GM12873 (cell line): Measurements from ENCODE around the gene ACIN1.

ENCODE experiments used
- CTCF ChIP-seq: IDR thresholded peaks from 2 replicates; pipeline ENCODE4 v1.5.1; 2012; ENCODE audit warnings: low read depth, mild to moderate bottlenecking, moderate library complexity, low read length, control low read depth; ENCODE audit not compliant: insufficient read depth; ENCODE audit errors: missing control alignments

The ACIN1 gene

GRCh38 chr14:23121361-23121771 lies 26.4 kb upstream of the ACIN1 start:
- no peak for TF ChIP-seq CTCF

DNA sequence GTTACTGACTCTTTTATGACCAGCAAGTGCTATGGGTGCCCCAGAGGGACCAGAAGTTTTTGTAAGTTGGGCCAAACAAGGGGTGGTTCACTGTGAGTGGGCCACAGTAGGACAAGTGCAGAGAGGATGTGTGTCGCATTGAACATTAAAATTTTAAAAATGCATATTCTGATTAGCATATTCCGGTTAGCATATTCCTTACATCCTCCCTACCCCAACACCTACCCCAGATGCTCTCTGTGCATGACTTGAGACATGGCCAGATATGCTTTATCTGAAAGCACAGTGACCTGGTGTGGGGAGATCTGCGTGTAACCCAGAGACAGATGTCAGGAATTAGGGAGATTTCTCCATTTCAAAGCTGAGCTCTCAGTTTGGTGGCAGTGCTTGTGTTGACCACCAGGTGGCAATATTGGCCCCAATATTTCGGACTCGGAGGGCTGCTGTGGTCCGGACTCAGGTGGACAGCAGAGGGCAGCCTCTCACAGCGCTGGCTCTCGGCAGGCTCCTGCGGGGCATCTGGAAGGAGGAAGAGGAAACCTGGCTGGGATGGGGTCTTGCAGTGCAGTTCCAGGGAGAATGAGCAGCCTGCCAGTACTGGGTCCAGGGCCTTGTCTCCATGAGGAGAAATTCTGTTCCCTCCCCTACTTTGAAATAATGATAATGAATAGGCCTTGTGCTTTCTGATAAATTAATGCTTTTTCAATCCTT lies 25.8 kb upstream of the ACIN1 start:
- TF ChIP-seq CTCF: peak; percentile 99

DNA sequence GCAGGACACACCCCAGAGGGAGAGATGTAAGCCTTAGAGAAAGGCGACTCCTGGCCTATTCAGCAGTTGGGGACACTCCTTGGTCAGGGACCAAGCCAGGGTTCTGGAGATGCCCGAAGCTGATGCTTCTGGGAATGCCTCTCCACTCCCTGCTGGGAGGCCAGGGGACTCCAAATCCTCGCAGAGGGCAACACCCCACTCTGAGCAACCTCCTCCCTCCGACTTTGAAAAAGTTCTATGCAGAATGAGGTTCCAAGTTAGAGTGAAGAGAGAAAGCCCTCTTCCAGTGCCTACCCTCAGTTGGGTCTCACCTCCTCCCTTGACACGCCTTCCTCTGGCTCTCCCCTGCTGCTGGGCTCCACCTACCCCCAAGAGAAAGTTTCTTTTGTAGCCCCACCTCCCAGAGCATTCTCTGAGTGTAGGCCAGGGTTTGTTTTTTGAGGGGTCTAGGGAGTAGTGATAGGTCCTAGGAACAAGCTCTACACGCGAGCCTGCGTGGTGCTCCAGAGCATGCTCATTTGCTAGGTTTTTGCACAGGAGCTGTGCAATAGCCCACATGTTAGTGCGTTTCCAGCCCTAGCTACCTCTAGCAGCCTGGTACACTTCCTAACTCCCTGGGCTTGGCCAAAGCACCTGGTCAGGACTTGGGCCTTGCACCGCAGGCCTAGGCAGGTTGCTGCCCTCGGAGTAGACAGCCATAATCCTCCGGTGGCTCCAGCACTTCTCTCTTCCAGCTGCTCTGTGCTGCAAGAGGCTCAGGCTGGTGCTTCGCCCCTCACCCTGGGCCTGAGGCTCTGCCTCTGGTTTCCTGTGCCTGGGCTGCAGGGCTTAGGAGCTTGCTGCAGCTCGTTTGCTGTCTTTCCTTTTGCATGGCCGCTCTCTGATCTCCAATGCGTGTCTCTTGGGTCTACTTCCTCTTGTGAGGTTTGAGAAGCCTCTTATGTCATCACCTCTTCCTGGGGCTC lies 24.7 kb upstream of the ACIN1 start:
- no peak for TF ChIP-seq CTCF

- no peak for TF ChIP-seq CTCF
These were observed 23.8 kb upstream of the ACIN1 start, which contains the start of gene CEBPE for GRCh38 chr14:23118506-23119362. Gene CEBPE, minus strand, starts transcription at chr14:23119255. Its CDS starts 164 bp downstream, at chr14:23119091.

DNA sequence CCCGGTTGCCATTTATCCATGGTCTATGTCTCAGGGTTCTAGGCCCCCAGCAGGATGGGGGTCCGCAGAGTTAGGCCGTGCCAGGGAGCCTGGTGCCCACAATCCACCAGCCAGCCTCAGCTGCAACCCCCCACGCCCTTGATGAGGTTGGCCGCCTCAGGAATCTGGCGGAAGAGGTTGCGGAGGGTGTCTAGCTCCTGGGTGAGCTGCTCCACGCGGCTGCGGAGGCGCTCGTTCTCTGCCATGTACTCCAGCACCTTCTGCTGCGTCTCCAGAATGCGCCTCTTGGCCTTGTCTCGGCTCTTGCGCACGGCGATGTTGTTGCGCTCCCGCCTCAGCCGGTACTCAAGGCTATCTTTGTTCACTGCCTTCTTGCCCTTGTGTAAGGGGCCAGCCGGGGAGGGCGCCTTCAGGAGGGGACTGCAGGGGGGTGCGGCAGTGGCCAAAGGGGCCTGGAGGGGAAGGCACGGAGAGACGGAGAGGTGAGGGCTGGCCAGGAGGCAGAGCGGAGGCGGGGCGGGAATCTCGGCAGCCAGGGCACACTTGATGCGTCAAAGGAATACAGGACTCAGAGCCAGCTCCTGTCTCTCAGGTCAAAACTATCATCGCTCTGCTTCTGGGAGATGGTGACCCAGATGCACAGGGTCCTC lies 22.6 kb upstream of the ACIN1 start:
- no peak for TF ChIP-seq CTCF

- TF ChIP-seq CTCF: no peak
These were observed 21.0 kb upstream of the ACIN1 start for GRCh38 chr14:23115918-23116317.
